ENCODE measurements around the gene MSH5. TPM values are rescaled to one million over a fixed set of nuclear protein-coding genes. Genes with fewer than 3 reads are reported as not detected.

MSH5 gene
- polyA plus RNA-seq, 1 donor from 2014 or later: 7.8 TPM

GRCh38 chr6:31693535-31693934, 46.3 kb upstream of the MSH5 start:
- no peak overlapping the region for H3K4me2 ChIP-seq (ENCODE audit: low read length)
- no peaks in the 10 kb centered on the region for H3K9me3 ChIP-seq (ENCODE audit: low read length)
- H3K4me3 ChIP-seq (ENCODE audit: low read length): no peak overlapping the region
- H3K9me2 ChIP-seq (ENCODE audit: insufficient read depth, low read length): no peaks in the 10 kb centered on the region
- no peaks in the 10 kb centered on the region for H3F3A ChIP-seq (ENCODE audit: insufficient read depth, low read length, poor library complexity, severe bottlenecking)
- no peaks in the 10 kb centered on the region for H3K79me2 ChIP-seq (replicated peaks; ENCODE audit: insufficient read depth, low read length)
- H3K27me3 ChIP-seq (ENCODE audit: insufficient read depth, low read depth, low read length): no peaks in the 10 kb centered on the region
- no peak overlapping the region for H2AFZ ChIP-seq (ENCODE audit: low read depth, low read length)
- no peak for TF ChIP-seq REST (IDR thresholded peaks at IDR 0.05; ENCODE audit: borderline replicate concordance)
- TF ChIP-seq MXI1 (conservative IDR thresholded peaks at IDR 0.05; ENCODE audit: poor library complexity, severe bottlenecking): no peak
- TF ChIP-seq EZH2 (IDR thresholded peaks at IDR 0.05; ENCODE audit: borderline replicate concordance, insufficient read depth, low read length, poor library complexity, severe bottlenecking): no peak
- no peak for TF ChIP-seq EP300 (conservative IDR thresholded peaks at IDR 0.05; ENCODE audit: poor library complexity, severe bottlenecking)
- TF ChIP-seq SMC3 (conservative IDR thresholded peaks at IDR 0.05; ENCODE audit: poor library complexity): no peak
- no peak for TF ChIP-seq TAF1 (IDR thresholded peaks at IDR 0.05; ENCODE audit: low read depth)
- no peak for TF ChIP-seq POLR2AphosphoS5 (IDR thresholded peaks at IDR 0.05)
- TF ChIP-seq CTCF (IDR thresholded peaks at IDR 0.05; ENCODE audit: poor library complexity, severe bottlenecking): no peak
- TF ChIP-seq RAD21 (conservative IDR thresholded peaks at IDR 0.05): no peak
- H4K20me1 ChIP-seq (ENCODE audit: insufficient read depth): no peaks in the 10 kb centered on the region
- H3K27ac ChIP-seq (ENCODE audit: low read length): no peak overlapping the region
- H3K36me3 ChIP-seq (ENCODE audit: insufficient read depth, low read length): no peaks in the 10 kb centered on the region
- H3K9ac ChIP-seq (ENCODE audit: low read length): no peak overlapping the region

- Histone ChIP-seq H4K20me1 (ENCODE audit: insufficient read depth) (no peaks in the 10 kb centered on the region), H3K9ac (ENCODE audit: low read length) (no peak overlapping the region)
Measured at GRCh38 chr6:31697555-31697954, 42.2 kb upstream of the MSH5 start.

More at GRCh38 chr6:31697555-31697954, 42.2 kb upstream of the MSH5 start:
- Histone ChIP-seq H3K4me2 (ENCODE audit: low read length) (no peak overlapping the region), H3K79me2 (replicated peaks; ENCODE audit: insufficient read depth, low read length) (peaks cover 24% of the 10 kb centered on the region), H3K9me2 (ENCODE audit: insufficient read depth, low read length) (no peaks in the 10 kb centered on the region), H3F3A (ENCODE audit: insufficient read depth, low read length, poor library complexity, severe bottlenecking) (no peaks in the 10 kb centered on the region), H3K27me3 (ENCODE audit: insufficient read depth, low read depth, low read length) (no peaks in the 10 kb centered on the region), H3K4me3 (ENCODE audit: low read length) (no peak overlapping the region), H3K9me3 (ENCODE audit: low read length) (no peaks in the 10 kb centered on the region), H3K36me3 (ENCODE audit: insufficient read depth, low read length) (no peaks in the 10 kb centered on the region), H2AFZ (ENCODE audit: low read depth, low read length) (no peak overlapping the region), H3K27ac (ENCODE audit: low read length) (no peak overlapping the region)
- TF ChIP-seq EZH2 (IDR thresholded peaks at IDR 0.05; ENCODE audit: borderline replicate concordance, insufficient read depth, low read length, poor library complexity, severe bottlenecking) (no peak), TAF1 (IDR thresholded peaks at IDR 0.05; ENCODE audit: low read depth) (no peak), EP300 (conservative IDR thresholded peaks at IDR 0.05; ENCODE audit: poor library complexity, severe bottlenecking) (no peak)

All from neural cell (in vitro differentiated cells).